ENCODE measurements around the gene AIFM2.
A peak's percentile ranks its signal among the peaks of the same experiment; 100 is the strongest.
"Not testable (repeated sequence)": the region's sequence is repeated elsewhere in the genome, so short reads cannot be mapped to it uniquely, and the experiment has no call there.

AIFM2 gene

DNA sequence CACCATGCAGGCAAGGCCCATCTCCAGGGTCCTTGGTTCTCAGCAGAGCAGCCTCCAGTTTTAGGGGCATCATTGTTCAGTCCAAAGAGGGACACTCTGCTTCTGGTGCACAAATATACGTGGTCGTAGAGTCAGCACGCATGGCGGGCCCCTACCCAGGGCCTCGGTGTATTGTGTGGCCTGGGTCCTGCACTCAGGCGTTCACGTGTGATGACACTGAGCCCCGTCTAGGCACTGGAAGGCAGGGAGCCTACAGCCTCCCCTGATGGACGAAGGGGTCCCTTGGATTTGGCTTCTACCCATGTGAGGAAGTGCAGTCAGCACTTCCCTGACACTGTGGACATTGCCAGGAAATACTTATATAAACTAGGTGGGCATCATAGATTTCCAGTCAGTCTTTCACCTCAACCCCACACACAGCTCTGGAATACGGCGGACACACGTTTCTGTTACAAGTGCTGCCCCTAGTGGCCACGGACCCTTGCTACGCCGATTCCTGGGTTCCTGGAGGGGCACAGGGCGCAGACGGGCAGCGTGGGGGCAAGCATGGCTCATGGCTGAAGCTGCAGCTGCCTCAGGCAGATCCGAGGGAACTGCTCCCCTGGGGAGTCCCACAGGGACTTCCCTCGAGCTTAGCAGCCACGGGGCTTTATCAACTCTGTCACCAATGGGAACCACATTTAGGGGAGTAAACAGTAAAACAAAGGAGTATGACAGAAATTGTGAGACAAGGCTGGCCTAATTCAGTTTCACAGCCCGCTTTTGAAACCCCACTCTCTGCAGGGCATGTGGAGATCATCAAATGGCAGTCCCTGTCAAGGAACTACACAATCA, 25.4 kb downstream of the AIFM2 start:
- H3K4me3 ChIP-seq (ENCODE audit: low read depth, low read length) = no peak overlapping the region
- TF ChIP-seq CTCF (IDR thresholded peaks at IDR 0.05; ENCODE audit: insufficient read depth, low read length, missing control alignments) = peak; percentile 53
- ChIA-PET POLR2A (no interaction called here), CTCF (interaction anchor here (7.2 to 18.6 kb wide), 2 partner anchors 10 to 12 kb away, joined by 36 to 251 read pairs; no protein-coding TSS in a partner anchor)
- DNase-seq (ENCODE audit: low read depth, low spot score) = no peak

GRCh38 chr10:70101668-70102067, 31.0 kb downstream of the AIFM2 start:
- TF ChIP-seq CTCF (IDR thresholded peaks at IDR 0.05; ENCODE audit: insufficient read depth, low read length, missing control alignments) = no peak
- no peak overlapping the region for H3K4me3 ChIP-seq (ENCODE audit: low read depth, low read length)
- ChIA-PET POLR2A (no interaction called here), CTCF (interaction anchor here (18.6 kb wide), 1 partner anchor 15 kb away, joined by 251 read pairs; no protein-coding TSS in a partner anchor)
- DNase-seq (ENCODE audit: low read depth, low spot score) = no peak

GRCh38 chr10:70101068-70101562, 31.5 kb downstream of the AIFM2 start:
- DNase-seq (ENCODE audit: low read depth, low spot score); POLR2A ChIA-PET; H3K4me3 ChIP-seq (ENCODE audit: low read depth, low read length): not testable (repeated sequence)
- CTCF ChIA-PET = interaction anchor here (0.8 to 18.6 kb wide), 2 partner anchors 9 to 16 kb away, joined by 3 to 251 read pairs; no protein-coding TSS in a partner anchor

DNA sequence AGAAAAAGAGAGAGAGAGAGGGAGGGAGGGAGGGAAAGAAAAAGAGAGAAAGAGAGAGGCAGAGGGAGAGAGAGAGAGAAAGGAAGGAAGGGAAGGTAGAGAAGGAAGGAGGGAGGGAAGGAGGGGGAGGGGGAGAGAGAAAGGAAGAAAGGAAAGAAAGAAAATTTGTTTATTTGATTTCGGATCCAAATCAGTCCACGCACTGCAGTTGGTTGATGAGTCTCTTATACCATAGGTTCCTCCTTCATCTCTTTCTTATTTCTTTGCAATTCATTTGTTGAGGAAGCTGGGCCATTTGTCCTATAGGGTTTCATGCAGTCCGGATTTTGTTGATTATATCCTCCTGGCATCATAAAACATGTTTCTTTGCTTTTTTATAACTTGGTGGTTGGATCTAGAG, 34.4 kb downstream of the AIFM2 start:
- no peak overlapping the region for H3K4me3 ChIP-seq (ENCODE audit: low read depth, low read length)
- POLR2A ChIA-PET = no interaction called here
- TF ChIP-seq CTCF (IDR thresholded peaks at IDR 0.05; ENCODE audit: insufficient read depth, low read length, missing control alignments) = no peak
- CTCF ChIA-PET = interaction anchor here (1.3 to 18.6 kb wide), 2 partner anchors 8 to 19 kb away, joined by 3 to 251 read pairs; no protein-coding TSS in a partner anchor
- no peak for DNase-seq (ENCODE audit: low read depth, low spot score)

GRCh38 chr10:70097459-70097858, 35.2 kb downstream of the AIFM2 start:
- H3K4me3 ChIP-seq (ENCODE audit: low read depth, low read length) = no peak overlapping the region
- DNase-seq (ENCODE audit: low read depth, low spot score) = no peak
- TF ChIP-seq CTCF (IDR thresholded peaks at IDR 0.05; ENCODE audit: insufficient read depth, low read length, missing control alignments) = no peak
- CTCF ChIA-PET = interaction anchor here (5.6 to 18.6 kb wide), 2 partner anchors 10 to 19 kb away, joined by 36 to 251 read pairs; no protein-coding TSS in a partner anchor
- POLR2A ChIA-PET = no interaction called here

- no peak for TF ChIP-seq CTCF (IDR thresholded peaks at IDR 0.05; ENCODE audit: insufficient read depth, low read length, missing control alignments)
- H3K4me3 ChIP-seq (ENCODE audit: low read depth, low read length) = no peak overlapping the region
- POLR2A ChIA-PET = no interaction called here
- CTCF ChIA-PET = interaction anchor here (1.2 to 18.6 kb wide), 4 partner anchors 11 to 20 kb away, joined by 3 to 251 read pairs (median 20); no protein-coding TSS in a partner anchor
- no peak for DNase-seq (ENCODE audit: low read depth, low spot score)
These were observed 35.8 kb downstream of the AIFM2 start for GRCh38 chr10:70096705-70097420.

All from AG04449 (cell line).